ENCODE data around the gene SUMO3.

The SUMO3 gene

DNA sequence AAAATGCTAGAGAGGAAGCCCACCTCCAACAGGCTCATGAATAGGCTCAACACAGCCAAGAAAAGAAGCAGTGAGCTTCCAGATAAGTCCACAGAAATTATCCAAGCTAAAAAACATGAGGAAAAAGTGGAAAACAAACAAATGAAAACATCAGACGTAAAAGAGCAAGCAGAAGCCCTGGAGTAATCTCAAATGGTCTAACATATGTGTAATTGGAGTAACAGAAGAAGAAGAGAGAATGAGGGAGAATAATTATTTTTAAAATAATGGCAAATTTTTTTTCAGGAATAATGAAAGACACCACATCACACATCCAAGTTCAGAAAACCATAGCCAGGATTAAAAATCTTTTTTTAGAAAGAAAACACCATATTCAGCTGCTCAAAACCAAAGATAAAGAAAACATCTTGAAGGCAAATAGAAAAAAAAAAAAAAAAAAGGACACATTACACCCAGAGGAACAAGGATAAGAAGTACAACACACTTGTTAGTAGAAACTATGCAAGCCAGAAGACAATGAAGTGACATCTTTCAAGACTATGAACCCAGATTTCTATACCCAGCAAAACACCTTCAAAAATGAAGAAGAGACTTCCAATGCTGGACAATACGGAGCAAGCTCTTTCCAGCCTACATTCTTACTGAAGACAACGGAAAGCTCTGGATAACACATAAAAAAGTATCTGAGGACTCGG is 10.6 kb upstream of the SUMO3 start:
- DNase-seq = no peak

DNA sequence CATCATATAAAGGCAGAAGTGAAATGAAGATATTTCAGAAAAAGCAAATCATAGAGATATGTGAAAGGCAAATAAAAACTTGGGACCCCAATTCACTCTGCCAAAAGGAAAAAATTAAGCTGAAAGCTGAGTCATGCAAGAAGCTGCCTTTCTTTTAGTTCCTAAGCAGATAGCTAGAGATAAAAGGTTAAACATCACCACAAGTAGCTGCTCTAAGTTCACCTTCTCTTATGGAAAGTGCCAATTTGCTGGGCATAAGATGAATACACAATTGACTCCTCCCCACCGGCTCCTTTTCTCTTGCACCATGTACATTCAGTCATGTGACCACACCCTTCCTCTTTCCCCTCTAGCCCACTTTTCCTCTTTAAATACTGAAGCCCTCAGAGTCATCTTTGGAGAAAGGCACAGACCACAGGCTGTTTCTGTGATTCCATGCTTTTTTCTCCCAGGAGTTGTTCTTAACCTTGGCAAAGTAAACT is 5.4 kb upstream of the SUMO3 start:
- peak in 1 of 2 donors; percentile 21 for DNase-seq

DNA sequence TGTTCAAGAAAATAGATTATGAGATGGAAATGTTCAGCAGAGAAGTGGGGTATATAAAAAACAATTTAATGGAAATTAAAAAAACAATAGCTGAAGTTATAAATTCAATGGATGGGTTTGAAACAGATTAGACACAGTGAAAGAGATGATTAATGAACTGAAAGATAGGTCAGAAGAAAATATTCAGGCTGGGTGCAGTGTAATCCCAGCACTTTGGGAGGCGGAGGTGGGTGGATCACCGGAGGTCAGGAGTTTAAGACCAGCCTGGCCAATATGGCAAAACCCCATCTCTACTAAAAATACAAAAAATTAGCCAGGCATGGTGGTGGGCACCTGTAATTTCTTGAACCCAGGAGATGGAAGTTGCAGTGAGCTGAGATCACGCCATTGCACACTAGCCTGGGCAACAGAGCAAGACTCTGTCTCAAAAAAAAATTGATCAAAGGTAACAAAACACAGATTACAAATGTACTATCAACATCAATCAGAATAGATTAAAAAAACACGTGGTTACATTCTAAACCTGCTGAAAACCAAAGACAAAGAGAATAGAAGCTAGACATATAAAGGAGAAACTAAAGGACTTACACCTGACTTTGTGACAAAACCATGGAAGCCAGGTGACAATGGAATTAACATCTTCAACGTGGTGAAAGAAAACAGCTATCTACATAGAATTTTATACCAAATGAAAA is 4.8 kb upstream of the SUMO3 start:
- DNase-seq = no peak

DNA sequence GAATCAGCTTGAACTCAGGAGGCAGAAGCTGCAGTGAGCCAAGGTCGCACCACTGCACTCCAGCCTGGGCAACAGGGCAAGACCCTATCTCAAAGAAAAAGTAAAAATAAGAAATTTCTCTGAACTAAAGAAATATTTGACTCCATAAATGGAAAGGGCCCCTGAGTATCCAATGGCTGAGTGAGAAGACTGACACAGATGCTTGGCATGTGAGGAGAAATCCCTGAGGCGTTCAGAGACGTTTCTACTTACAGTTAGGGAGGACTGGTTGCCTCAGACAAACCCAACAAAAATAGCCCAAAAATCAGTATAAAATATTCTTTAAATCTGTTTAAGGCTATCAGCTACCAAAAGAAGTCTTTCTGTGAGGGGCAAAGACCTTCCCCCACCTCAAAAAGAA is 3.0 kb upstream of the SUMO3 start:
- DNase-seq = no peak

DNA sequence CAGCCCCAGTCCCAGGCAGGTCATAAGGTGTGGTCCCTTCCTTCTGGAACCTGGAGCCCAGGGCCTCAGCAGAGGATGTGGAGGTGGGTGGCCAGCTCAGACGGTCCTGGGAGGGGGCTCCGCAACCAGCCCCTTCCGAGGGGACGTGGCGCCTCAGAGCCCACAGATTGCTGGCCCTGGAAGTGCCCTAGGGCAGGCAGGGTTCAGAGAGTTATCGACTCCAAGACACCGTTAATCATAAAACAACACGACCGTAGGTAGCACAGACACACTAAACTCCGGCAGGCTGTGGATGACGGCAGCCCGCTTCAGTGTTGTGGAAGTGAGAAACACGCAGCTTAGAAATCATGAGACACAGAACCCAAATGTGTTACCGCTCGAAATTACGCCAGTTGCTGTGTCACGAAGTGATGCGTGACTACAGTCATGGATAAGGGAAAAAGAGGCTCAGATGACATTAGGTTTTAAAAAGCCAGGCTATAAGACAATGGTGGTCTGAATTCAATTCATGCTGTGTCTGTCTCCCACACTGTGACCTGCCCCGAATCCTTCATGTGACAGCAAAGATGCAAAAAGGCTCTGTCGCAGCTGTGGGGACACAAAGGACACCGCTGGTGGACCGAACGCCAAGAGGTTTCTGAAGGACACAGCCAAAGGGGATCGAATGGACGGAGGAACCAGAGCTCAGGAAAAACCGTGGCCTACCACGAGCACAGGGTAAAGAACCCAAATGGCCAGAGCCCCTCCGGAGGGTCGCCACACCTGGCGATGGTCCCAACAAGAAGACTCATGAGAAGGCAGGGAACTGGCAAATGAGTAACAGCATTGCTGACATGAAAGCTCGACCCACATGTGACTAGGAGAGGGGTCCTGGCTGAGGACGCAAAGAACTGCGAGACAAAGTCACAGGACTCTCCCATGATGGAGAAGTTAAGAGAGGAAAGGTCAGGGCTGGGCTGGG is 1.7 kb upstream of the SUMO3 start:
- DNase-seq = no peak

DNA sequence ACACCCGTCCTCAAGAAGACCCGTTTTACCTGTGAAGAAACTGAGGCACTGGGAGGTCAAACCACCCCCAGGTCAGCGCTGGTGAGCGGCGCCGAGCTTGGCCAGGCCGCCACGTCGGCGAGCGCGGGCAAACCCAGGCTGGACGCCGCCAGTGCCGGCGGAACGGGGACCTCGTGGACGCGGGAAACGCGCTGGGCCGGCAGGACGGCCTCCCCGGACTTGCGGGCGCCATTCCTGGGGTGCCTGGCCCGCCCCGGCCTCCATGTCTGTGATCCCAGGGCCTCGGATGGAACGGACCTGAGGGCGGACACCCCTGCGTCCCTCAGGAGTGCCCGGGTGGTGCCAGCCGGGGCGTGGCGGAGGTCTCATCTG is 764 bp upstream of the SUMO3 start:
- no peak for DNase-seq

DNA sequence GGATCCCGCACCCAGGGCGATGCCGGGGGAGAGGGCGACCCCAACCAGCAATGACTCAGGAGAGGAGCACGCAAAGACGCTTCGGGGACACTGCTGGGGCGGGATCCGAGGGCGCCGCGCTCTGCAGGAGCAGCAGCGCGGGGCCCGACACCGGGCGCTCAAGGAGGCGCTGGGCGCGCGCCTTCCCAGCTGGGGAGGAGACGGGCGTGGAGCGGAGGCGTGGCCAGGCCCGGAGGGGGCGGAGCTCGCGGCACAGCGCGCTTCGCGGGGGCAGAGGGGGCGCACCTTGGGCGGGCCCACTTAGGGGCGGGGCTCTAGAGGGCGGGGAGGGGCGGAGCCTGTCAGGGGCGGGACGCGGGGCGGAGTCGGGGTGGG is 369 bp downstream of the SUMO3 start:
- peak; percentile 84 to 96 for DNase-seq

DNA sequence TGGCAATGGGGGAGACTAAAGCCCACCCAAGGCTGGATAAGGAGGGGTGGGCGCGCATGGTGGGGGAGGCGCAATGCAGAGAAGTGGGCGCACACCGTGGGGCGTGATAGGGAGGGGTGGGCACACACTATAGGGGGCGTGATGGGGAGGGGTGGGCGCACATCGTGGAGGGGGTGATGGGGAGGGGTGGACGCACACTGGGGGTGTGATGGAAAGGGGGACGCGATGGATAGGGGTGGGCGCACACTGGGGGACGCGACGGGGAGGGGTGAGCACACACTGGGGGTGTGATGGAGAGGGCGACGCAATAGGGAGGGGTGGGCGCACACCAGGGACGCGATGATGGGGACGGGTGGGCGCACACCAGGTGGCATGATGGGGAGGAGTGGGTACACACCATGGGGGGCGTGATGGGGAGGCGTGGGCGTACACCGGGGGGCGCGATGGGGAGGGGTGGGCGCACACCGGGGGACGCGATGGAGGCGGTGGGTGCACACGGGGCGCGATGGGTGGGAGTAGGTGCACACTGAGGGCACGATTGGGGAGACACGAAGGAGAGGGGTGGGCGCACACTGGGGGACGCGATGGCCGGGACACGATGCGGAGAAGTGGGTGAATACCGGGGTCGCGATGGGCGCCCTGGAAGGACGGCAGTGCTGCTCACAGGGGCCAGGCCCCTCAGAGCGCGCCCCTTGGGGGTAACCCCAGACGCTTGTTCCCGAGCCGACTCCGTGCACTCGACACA is 929 bp downstream of the SUMO3 start:
- DNase-seq = no peak

DNA sequence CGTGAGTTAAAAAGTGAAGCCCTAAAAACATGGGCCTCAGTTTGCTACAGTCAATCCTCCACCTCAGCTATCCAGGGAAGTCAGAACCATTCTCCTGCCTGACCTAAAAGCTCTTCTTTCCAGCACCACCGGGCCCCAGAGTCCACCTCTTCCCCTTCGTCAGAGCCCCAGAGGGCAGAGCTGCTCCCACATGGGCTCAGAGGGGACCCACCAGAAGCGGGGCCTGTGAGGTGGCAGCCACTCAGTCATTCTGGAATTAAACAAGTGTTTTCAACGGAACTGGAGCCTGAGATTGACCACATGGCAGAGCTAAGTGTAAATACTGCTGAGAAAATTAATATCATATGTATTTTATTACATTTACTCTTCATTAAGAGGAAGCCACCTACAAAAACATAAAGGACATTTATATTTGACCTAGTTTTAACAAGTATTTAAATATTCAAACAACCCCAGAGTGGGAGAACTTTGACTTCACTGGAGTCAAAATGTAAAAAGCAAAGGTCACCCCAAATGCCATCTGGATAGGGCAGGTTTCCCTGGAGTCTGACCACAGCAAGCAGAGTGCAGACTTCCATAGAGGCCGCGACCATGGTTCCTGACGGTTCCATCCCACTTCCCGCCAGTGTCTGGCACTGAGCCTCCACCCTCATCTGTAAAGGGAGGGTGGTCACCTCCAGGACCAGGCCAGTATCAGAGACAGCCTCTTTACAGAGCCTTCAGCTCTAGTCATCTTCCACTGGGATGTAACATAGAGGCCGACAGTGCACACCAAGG is 1.8 kb downstream of the SUMO3 start:
- no peak for DNase-seq

DNA sequence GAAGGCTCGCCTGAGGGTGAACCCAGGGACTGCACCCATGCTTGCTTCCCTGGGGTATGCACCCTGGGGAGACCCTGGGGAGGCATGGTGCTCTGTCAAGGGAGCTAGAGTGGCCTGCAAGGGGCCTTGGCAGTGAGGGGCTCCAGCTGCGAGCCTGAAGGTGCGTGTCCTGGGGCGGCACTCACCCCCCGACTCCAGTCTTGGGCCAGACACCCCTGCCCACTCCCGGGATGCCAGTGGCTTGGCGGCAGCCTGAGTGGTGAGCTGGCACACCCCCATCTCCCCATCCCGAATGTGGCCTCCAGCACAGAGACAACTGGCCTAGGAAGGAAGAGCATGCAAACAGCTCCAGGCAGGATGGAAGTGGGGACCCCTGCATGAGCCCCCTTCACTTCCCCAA is 2.6 kb downstream of the SUMO3 start:
- DNase-seq = no peak

DNA sequence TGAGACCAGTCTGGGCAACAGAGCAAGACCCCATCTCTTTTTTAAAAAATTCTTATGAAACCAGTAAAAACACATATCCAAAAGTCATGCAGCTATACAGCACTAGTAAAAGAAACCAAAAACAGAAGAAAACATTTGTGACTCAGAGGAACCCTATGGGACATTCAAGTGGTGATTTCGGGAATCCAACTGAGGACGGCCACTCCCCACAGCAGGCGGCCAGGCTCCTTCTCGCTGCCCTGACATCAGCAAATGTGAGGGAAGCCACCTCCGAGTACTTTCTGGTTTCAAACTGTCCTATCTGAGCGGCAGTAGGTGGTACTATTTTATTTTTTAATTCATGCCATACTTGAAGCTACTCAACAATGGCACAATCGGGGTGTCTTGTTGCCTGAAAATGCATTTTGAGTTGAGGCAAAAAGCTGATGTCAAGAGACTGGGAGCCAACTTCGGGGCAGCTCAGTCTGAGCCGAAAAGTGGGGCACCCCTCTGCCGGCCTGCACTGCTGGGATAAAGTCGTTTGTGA is 3.3 kb downstream of the SUMO3 start:
- DNase-seq = no peak

DNA sequence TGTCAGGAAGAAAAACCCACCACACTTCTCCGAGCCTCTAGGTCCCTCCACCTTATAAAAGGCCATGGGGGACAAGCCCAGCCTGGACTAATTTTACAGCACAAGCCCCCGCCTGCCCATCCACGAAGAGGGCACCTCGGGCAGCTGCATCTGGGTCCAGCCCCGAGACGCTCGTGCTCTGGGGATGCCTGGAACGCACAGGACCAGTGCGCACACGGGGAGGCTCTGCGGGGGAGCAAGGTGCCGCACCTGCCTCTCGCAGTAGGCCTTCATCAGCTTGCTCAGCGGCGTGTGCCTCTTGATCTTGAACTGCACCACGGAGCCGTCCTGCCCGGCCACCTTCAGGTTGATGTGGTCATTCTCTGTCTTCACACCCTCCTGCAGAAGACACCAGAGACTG is 4.1 kb downstream of the SUMO3 start:
- DNase-seq = no peak

DNA sequence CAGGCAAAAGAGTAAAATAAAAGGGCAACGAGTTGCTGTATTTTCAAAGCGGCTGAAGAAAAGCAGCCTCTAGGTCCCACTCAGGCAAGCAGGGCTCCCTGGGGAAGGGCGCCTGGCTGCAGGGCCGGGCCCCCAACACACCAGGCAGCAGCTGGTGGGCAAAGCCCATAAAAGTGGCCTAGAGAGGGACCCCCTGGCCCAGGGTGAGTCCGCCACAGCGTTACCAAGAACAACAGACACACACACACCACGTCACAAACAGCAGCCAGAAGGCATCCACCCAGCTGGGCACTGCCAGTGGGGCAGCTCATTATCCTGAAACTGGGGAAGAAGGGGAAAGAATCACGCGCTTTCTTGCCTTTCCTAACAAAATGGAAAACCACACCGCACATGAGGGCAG is 4.7 kb downstream of the SUMO3 start:
- DNase-seq = no peak

DNA sequence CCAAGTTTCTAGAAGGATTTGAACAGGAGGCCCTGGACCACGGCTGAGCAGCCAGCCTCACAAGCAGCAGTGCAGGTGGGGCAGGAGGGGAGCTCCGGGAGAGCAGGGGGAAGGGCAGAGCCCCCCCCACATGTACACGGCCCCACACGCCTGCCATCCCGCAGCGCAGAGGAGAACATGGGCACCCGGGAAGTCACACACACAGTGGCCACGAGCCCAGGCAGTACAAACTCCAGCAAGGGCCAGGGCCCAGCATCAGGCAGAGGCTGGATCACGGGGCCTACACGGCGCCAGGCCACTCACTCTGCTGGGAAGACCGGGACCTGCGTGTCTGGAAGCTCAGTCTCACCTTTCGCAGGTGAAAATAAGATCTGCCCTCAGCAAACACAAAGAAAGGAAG is 5.2 kb downstream of the SUMO3 start:
- no peak for DNase-seq

DNA sequence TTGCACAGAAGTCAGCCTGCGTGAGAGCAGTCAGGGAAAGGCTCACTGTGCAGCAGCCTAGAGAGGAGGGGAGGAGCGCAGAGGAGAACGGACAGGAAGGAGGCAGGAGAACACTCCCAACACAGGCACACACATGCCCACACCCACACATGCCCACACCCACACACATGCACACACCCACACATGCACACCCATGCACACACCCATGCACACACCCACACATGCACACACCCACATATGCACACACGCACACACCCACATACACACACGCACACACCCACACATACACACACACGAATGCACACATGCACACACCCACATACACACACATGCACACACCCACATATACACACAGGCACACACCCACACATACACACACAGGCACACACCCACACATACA is 7.1 kb downstream of the SUMO3 start:
- no peak for DNase-seq

DNA sequence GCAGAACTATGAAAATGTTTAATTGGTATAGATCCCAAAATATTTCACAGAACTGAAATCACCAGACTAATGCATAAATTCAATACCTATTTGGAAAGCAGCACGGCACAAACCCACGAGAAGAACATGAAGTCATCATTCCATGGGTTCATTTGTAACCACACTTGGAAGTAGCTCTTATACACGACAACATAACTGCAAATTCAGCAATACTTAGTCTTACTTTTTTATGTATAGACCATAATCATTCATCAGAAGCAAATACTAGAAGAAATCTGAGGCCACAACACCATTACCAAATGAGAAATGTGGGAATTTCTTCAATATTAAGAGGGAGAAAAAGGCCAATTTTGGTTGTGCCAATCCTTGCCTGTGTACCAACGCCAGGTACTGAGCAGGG is 12.0 kb downstream of the SUMO3 start:
- no peak for DNase-seq

DNA sequence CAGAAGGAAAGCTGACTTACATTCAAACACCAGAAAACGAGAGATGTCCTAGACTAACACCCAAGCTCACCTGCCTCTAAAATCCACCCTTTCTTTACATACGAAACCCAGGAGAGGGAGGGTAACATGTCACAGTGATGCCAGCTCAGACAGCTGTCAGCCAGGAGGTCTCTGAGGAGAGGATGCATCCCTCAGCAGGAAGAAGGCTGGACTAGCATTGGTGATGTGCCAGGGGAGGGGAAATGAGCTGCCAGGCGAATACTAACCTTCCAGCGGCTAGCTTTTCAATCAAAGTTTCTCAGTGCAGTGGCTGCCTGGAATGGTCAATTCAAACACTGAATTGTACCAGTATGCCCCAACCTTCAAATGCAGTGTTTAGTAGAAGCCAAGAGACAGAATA is 12.6 kb downstream of the SUMO3 start:
- no peak for DNase-seq

DNA sequence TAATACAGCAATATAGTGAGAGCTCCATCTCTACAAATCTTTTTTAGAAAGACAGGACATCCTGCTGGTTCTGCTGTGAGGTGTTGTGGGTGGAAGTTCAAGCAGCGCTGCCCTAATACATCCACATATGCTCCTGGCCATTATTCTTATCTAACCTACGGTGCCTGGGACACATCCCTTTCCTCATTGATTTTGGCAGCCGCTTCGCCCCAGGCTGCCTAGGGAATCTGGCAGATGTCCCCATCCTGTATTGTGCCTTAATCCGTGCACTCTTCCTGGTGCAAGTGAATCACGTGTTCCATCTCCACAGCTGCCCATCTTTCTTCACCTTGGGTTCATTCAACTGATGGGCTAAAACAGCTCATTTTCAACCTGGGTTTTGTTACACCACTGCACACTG is 13.1 kb downstream of the SUMO3 start:
- no peak for DNase-seq

DNA sequence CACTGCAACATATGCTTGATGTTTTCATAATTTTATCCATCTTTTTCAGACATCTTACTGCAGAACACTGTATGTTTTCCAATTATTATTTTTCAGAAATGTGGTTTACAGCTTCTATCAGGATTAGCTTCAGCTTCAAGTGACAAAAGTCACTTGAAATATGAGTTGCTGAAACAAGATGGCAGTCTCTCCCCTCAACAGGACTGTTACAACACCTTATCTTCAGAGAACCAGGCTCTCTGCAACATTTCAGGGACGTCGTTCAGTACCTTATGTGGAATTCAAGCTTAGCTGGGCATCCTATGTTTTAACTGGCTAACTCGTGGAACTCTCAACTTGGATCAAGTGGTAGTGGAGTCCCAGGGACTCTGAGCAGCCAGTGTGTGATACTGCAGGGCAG is 14.2 kb downstream of the SUMO3 start:
- no peak for DNase-seq

DNA sequence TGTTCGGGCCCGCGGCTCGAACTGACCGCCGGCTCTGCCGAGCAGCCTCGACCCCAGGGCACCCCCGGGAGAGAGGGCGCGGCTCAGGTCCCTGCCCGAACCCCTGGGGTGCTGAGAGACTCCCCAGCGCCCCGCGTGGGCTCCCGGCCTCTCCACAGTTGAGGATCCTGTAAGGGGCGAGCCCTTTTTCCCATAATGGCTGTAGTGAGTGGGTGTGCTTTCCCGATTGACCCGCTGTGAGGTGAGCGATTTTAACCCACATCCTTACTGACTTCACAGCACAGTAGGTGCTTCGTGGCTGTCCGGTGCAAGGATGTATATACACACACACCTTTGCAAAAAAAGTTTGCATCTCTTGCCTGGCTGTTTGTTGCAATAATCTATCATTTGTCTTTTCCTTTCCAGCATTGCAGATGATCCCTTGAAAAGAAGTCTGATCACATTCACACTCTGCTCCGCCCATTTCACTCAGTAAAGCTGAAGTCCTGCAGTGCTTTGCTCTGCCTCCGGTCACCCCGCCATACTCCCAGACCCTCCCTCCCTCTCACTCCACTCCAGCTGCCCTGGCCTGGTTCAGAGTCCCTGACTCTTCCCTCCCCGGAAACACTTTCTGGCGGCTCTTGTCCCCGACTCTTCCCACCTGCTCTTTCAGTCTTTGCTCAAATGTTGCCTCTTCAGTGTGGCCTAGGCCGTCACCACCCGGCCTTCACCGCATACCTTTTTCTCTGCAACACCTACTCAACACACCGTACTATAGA is 15.3 kb downstream of the SUMO3 start:
- DNase-seq = no peak
